PC-3 (cell line): Measurements from ENCODE around the gene PLAA. TPM values are rescaled to one million over a fixed set of nuclear protein-coding genes. Genes with fewer than 3 reads are reported as not detected.

ENCODE experiments used
- ATAC-seq: fragments of 200-7000 bp; cut with Tn5 transposase; 2 replicates; pipeline ENCODE4 v1.9.1; 2020; ENCODE audit warnings: mild to moderate bottlenecking, moderate library complexity
- BruUV-seq: library from RNA; stranded (reverse); fragments of 400-500 nt; replicated peaks from 2 replicates; lab custom pipeline; 2021; lab: Mats Ljungman, UMichigan
- CTCF ChIA-PET: fragments of 300-600 bp; sonication (Branson Sonifier 250); formaldehyde crosslinking; loops from one replicate; lab custom pipeline; 2022; ENCODE audit warnings: antibody characterized with exemption; lab: Charles Lee
- POLR2A ChIA-PET: fragments of 300-600 bp; sonication (Branson Sonifier 250); formaldehyde crosslinking; loops from one replicate; lab custom pipeline; 2022; ENCODE audit warnings: antibody characterized with exemption; ENCODE audit not compliant: unreplicated experiment; lab: Charles Lee
- DNase-seq: peaks from one replicate; pipeline ENCODE4 v3.0.0-alpha.2; 2015
- H2AFZ ChIP-seq: fragments of 300-600 bp; sonication (generic); 2 replicates; pipeline ENCODE4 v1.6.0; 2016; ENCODE audit warnings: antibody characterized with exemption, low read length
- H3F3A ChIP-seq: fragments of 300-600 bp; sonication (generic); one replicate; pipeline ENCODE4 v1.6.0; 2017; ENCODE audit warnings: antibody characterized with exemption, low read length, control low read depth, mild to moderate bottlenecking; ENCODE audit not compliant: unreplicated experiment
- H3K27ac ChIP-seq: fragments of 300-600 bp; sonication (generic); 2 replicates; pipeline ENCODE4 v1.5.1; 2016; ENCODE audit warnings: mild to moderate bottlenecking, low read length
- H3K27me3 ChIP-seq: fragments of 300-600 bp; sonication (generic); 2 replicates; pipeline ENCODE4 v1.6.1; 2016; ENCODE audit warnings: low read length, mixed read lengths
- H3K36me3 ChIP-seq: fragments of 300-600 bp; sonication (generic); 2 replicates; pipeline ENCODE4 v1.6.1; 2016; ENCODE audit warnings: low read depth, mixed run types, low read length, mixed read lengths
- H3K4me1 ChIP-seq: fragments of 300-600 bp; sonication (generic); 2 replicates; pipeline ENCODE4 v1.5.1; 2016; ENCODE audit warnings: low read length; ENCODE audit not compliant: insufficient read depth
- H3K4me2 ChIP-seq: fragments of 300-600 bp; sonication (generic); 2 replicates; pipeline ENCODE4 v1.6.0; 2016; ENCODE audit warnings: low read length
- H3K4me3 ChIP-seq: fragments of 300-600 bp; sonication (generic); 2 replicates; pipeline ENCODE4 v1.5.1; 2016; ENCODE audit warnings: mild to moderate bottlenecking, low read length, mixed read lengths
- H3K79me2 ChIP-seq: fragments of 300-600 bp; sonication (generic); 2 replicates; pipeline ENCODE4 v1.6.1; 2017; ENCODE audit warnings: low read length, mixed read lengths
- H3K9ac ChIP-seq: fragments of 300-600 bp; sonication (generic); 2 replicates; pipeline ENCODE4 v1.6.0; 2016; ENCODE audit warnings: mild to moderate bottlenecking, low read length
- H3K9me2 ChIP-seq: fragments of 300-600 bp; sonication (generic); replicated peaks from 2 replicates; pipeline ENCODE4 v1.6.1; 2016; ENCODE audit warnings: mixed run types, low read length, mixed read lengths
- H3K9me3 ChIP-seq: fragments of 300-600 bp; sonication (generic); 2 replicates; pipeline ENCODE4 v1.6.1; 2016; ENCODE audit warnings: low read length, mixed read lengths
- H4K20me1 ChIP-seq: fragments of 300-600 bp; sonication (generic); 2 replicates; pipeline ENCODE4 v1.6.1; 2016; ENCODE audit warnings: low read length, mixed read lengths
- CTCF ChIP-seq: fragments of 300-600 bp; sonication (generic); conservative IDR thresholded peaks from 2 replicates; pipeline ENCODE4 v1.5.1; 2017; ENCODE audit warnings: antibody characterized with exemption, low read depth, mild to moderate bottlenecking, low read length
- EZH2 ChIP-seq: fragments of 300-600 bp; sonication (generic); IDR thresholded peaks from one replicate; pipeline ENCODE4 v1.6.1; 2017; ENCODE audit warnings: antibody characterized with exemption, mild to moderate bottlenecking, low read length; ENCODE audit not compliant: unreplicated experiment
- EZH2phosphoT487 ChIP-seq: fragments of 300-600 bp; sonication (generic); IDR thresholded peaks from 2 replicates; pipeline ENCODE4 v1.6.1; 2018; ENCODE audit warnings: mild to moderate bottlenecking, antibody characterized with exemption, low read length, borderline replicate concordance
- intact Hi-C: fragments of 100-400 bp; cut with micrococcal nuclease; formaldehyde crosslinking; loops from 2 replicates; pipeline ENCODE4 v1.9.0; 2023
- total RNA-seq: library from RNA; depleted of rRNA; stranded (reverse); fragments of >200 nt; gene quantifications from 2 replicates; pipeline ENCODE4 v1.2.3, GENCODE V29; 2014

The PLAA gene
- total RNA-seq, 1 experiment from 2014 or later: 34.6 TPM

DNA sequence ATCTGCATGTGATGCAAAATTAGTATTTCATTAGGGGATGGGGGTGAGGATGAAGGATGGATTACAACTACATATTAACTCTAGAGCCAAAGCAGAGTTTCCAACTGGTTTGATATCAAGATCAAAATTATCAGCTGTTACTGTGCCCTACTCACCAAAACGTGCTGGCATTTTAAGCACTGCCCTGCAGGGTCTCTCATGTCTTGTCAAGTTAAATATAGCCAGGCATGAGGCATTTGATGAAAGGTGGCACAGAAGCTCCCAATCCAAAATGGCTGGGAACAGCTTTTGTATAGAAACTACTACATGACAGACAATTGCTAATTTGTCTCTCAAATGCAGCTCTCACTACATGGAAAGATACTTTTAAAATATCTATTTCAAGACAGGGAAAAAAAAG, 27.3 kb downstream of the PLAA start:
- no peak overlapping the region for H3K27ac ChIP-seq
- no peak overlapping the region for H3K4me2 ChIP-seq
- no peak overlapping the region for H3K9ac ChIP-seq
- H3K4me3 ChIP-seq: no peak overlapping the region
- ChIA-PET CTCF (no interaction called here), POLR2A (no interaction called here)
- ATAC-seq: no peak
- intact Hi-C loops: no loop called here
- TF ChIP-seq EZH2 (no peak), EZH2phosphoT487 (no peak), CTCF (no peak)
- no peaks in the 10 kb centered on the region for H3K27me3 ChIP-seq
- no peaks in the 10 kb centered on the region for H4K20me1 ChIP-seq
- peaks cover 69% of the 10 kb centered on the region for H3K36me3 ChIP-seq
- no peaks in the 10 kb centered on the region for H3F3A ChIP-seq
- H3K79me2 ChIP-seq: no peaks in the 10 kb centered on the region
- H2AFZ ChIP-seq: no peak overlapping the region
- no peaks in the 10 kb centered on the region for H3K4me1 ChIP-seq
- H3K9me2 ChIP-seq: no peaks in the 10 kb centered on the region
- no peak for DNase-seq
- no TSS peak for BruUV-seq
- H3K9me3 ChIP-seq: no peaks in the 10 kb centered on the region

- no peak for DNase-seq
- Histone ChIP-seq H3K36me3 (peaks cover 32% of the 10 kb centered on the region), H3F3A (no peaks in the 10 kb centered on the region), H3K79me2 (no peaks in the 10 kb centered on the region), H3K9ac (no peak overlapping the region), H3K27me3 (no peaks in the 10 kb centered on the region), H4K20me1 (no peaks in the 10 kb centered on the region), H3K4me1 (no peaks in the 10 kb centered on the region), H2AFZ (no peak overlapping the region), H3K4me3 (no peak overlapping the region), H3K27ac (no peak overlapping the region), H3K9me2 (no peaks in the 10 kb centered on the region), H3K9me3 (no peaks in the 10 kb centered on the region), H3K4me2 (no peak overlapping the region)
- ChIA-PET POLR2A (no interaction called here), CTCF (no interaction called here)
- no peak for ATAC-seq
- TF ChIP-seq EZH2 (no peak), EZH2phosphoT487 (no peak), CTCF (no peak)
- no TSS peak for BruUV-seq
- intact Hi-C loops: no loop called here
Observed at GRCh38 chr9:26913138-26913668, 33.8 kb downstream of the PLAA start.

- no peak for DNase-seq
- BruUV-seq: no TSS peak
- H4K20me1 ChIP-seq: no peaks in the 10 kb centered on the region
- no peak overlapping the region for H3K9ac ChIP-seq
- H3F3A ChIP-seq: no peaks in the 10 kb centered on the region
- no peaks in the 10 kb centered on the region for H3K9me3 ChIP-seq
- peaks cover 24% of the 10 kb centered on the region; the same call in 1 of the 2 replicates for H3K36me3 ChIP-seq
- POLR2A ChIA-PET: no interaction called here
- H2AFZ ChIP-seq: no peak overlapping the region
- no peaks in the 10 kb centered on the region for H3K9me2 ChIP-seq
- H3K4me1 ChIP-seq: no peaks in the 10 kb centered on the region
- H3K4me2 ChIP-seq: no peak overlapping the region
- ATAC-seq: no peak
- no peak overlapping the region for H3K4me3 ChIP-seq
- H3K27ac ChIP-seq: no peak overlapping the region
- no peaks in the 10 kb centered on the region for H3K79me2 ChIP-seq
- TF ChIP-seq CTCF (no peak), EZH2 (no peak), EZH2phosphoT487 (no peak)
- CTCF ChIA-PET: no interaction called here
- intact Hi-C loops: no loop called here
- H3K27me3 ChIP-seq: no peaks in the 10 kb centered on the region
Observed at GRCh38 chr9:26904671-26905070, 42.4 kb downstream of the PLAA start.
